ENCODE data around the gene MPC2. TPM values are rescaled to one million over a fixed set of nuclear protein-coding genes. Genes with fewer than 3 reads are reported as not detected.

MPC2 gene
- 100 to 1,000 TPM; 192 to 207 (median 194) TPM for polyA plus RNA-seq (ENCODE audit: insufficient read length in 3 of 3)

- DNase-seq (ENCODE audit: low read depth in 3 of 3, low spot score in 2 of 3) = peak in 2 of 3 donors; percentile 54 to 69
These were observed at the start of gene MPC2 for GRCh38 chr1:167936930-167937708. TSS of gene MPC2 (minus strand) at chr1:167937072. CDS start at chr1:167935841, 1,231 bp downstream.

GRCh38 chr1:167984886-167985489 lies 48.1 kb upstream of the MPC2 start:
- no peak for DNase-seq (ENCODE audit: low read depth in 3 of 3, low spot score in 2 of 3)

- DNase-seq (ENCODE audit: low read depth in 3 of 3, low spot score in 2 of 3) = no peak
These were observed 47.0 kb upstream of the MPC2 start for GRCh38 chr1:167983797-167984420.

- DNase-seq (ENCODE audit: low read depth in 3 of 3, low spot score in 2 of 3) = no peak
These were observed 45.1 kb upstream of the MPC2 start for GRCh38 chr1:167981933-167982332.

GRCh38 chr1:167977245-167977644 lies 40.4 kb upstream of the MPC2 start:
- DNase-seq (ENCODE audit: low read depth in 3 of 3, low spot score in 2 of 3) = no peak

- no peak for DNase-seq (ENCODE audit: low read depth in 3 of 3, low spot score in 2 of 3)
These were observed 37.8 kb upstream of the MPC2 start for GRCh38 chr1:167974698-167975097.

GRCh38 chr1:167973832-167974231 lies 37.0 kb upstream of the MPC2 start:
- DNase-seq (ENCODE audit: low read depth in 3 of 3, low spot score in 2 of 3) = no peak

- no peak for DNase-seq (ENCODE audit: low read depth in 3 of 3, low spot score in 2 of 3)
These were observed 31.7 kb upstream of the MPC2 start for GRCh38 chr1:167968569-167968968.

GRCh38 chr1:167966050-167966449 lies 29.2 kb upstream of the MPC2 start:
- no peak for DNase-seq (ENCODE audit: low read depth in 3 of 3, low spot score in 2 of 3)

- DNase-seq (ENCODE audit: low read depth in 3 of 3, low spot score in 2 of 3) = no peak
These were observed 27.8 kb upstream of the MPC2 start for GRCh38 chr1:167964646-167965045.

GRCh38 chr1:167957710-167958109 lies 20.8 kb upstream of the MPC2 start:
- DNase-seq (ENCODE audit: low read depth in 3 of 3, low spot score in 2 of 3) = no peak

- no peak for DNase-seq (ENCODE audit: low read depth in 3 of 3, low spot score in 2 of 3)
These were observed 19.0 kb upstream of the MPC2 start for GRCh38 chr1:167955915-167956314.

GRCh38 chr1:167950569-167950968 lies 13.7 kb upstream of the MPC2 start:
- no peak for DNase-seq (ENCODE audit: low read depth in 3 of 3, low spot score in 2 of 3)

- no peak for DNase-seq (ENCODE audit: low read depth in 3 of 3, low spot score in 2 of 3)
These were observed 12.9 kb upstream of the MPC2 start for GRCh38 chr1:167949785-167950184.

- no peak for DNase-seq (ENCODE audit: low read depth in 3 of 3, low spot score in 2 of 3)
These were observed 10.9 kb upstream of the MPC2 start for GRCh38 chr1:167947733-167948132.

GRCh38 chr1:167943541-167943940 lies 6.7 kb upstream of the MPC2 start:
- DNase-seq (ENCODE audit: low read depth in 3 of 3, low spot score in 2 of 3) = no peak

- DNase-seq (ENCODE audit: low read depth in 3 of 3, low spot score in 2 of 3) = no peak
These were observed 3.4 kb upstream of the MPC2 start for GRCh38 chr1:167940264-167940663.

- no peak for DNase-seq (ENCODE audit: low read depth in 3 of 3, low spot score in 2 of 3)
These were observed 1.3 kb upstream of the MPC2 start for GRCh38 chr1:167938080-167938636.

- DNase-seq (ENCODE audit: low read depth in 3 of 3, low spot score in 2 of 3) = no peak
These were observed 788 bp upstream of the MPC2 start for GRCh38 chr1:167937709-167938010.

- peak; percentile 99 for DNase-seq (ENCODE audit: low read depth in 3 of 3, low spot score in 2 of 3)
These were observed 573 bp downstream of the MPC2 start, which contains the start of gene DCAF6 for GRCh38 chr1:167936068-167936929. TSS of gene DCAF6 (plus strand) at chr1:167936683. CDS start at chr1:167936912, 229 bp downstream.

Data from right renal cortex interstitium (tissue), 3 donors.